Measurements from ENCODE around the gene LPP.

Gene LPP

DNA sequence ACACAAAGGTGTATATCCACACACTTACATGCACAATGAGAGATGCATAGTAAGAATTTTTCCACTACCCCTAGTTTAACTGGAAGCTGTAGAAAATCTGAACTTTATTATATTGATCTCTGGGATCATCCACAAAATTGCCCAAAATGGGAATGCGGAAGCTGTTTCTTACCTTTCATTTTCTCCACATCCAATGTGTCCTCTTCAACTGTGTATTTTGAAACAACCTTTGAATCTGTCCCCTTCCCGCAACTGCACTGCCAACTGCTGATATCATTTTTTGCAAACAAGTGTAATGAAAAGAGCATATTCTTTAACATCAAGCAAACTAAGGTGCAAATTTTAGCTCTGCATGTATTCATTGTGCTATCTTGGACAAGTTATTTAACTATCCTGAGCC is 590.2 kb downstream of the LPP start:
- no peak for DNase-seq

DNA sequence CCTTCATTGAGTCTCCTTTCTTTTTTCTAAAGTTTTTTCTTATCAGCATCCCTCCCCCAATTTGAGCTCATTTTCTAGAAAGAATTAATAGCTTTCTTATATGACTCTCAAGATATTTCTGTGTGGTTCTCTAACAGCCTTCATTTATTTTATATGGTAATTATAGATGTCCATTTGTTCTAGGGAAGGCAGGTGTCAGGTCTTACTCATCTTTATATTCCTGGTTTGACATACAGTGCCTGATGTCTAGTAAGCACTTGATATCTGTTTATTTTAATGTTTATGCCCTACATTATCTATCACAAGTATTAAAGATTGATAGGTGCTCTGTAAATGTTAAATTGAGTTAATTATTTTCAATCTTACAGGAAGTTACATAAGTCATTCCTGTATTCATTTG is 591.1 kb downstream of the LPP start:
- no peak for DNase-seq

DNA sequence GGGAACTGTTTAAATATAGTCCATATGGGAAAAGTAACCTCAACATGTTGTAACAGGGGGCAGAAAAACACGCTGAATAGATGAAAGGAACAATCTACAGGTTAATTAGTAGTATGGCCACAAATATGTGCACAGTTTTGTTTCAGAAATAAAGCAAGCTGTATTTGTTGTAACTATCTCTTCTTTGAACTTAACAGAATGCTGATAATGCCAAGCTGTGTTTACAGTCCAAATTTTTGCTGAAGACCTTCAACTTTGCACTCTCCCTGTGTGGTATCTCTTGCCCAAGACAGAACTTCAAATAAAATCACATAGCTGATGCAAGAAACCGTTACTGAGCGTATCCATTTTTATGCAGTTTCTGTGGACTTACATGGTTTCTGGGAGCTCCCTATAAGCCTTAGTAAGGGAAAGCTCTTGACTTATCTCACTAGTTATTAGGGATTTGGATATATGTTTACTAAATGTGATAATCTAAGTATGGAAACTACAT is 592.4 kb downstream of the LPP start:
- DNase-seq, result no peak

DNA sequence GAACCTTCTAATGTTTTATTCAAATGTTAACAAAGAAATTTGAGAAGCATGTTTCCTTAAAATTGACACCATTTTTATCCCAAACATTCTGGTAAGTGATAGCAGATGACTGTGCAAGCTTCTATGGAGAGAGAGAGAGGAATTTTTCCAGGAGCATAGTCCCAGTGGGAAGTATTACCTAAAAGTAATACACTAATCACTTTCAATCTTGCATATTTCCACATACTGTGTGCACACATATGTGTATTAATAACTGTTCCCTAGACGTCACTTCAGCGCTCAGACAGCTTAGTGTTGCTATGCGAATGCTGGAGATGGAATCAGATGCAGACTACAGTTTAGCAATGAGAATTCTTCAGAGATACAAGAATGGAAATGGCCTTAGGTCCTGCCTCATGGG is 593.5 kb downstream of the LPP start:
- DNase-seq, result no peak

DNA sequence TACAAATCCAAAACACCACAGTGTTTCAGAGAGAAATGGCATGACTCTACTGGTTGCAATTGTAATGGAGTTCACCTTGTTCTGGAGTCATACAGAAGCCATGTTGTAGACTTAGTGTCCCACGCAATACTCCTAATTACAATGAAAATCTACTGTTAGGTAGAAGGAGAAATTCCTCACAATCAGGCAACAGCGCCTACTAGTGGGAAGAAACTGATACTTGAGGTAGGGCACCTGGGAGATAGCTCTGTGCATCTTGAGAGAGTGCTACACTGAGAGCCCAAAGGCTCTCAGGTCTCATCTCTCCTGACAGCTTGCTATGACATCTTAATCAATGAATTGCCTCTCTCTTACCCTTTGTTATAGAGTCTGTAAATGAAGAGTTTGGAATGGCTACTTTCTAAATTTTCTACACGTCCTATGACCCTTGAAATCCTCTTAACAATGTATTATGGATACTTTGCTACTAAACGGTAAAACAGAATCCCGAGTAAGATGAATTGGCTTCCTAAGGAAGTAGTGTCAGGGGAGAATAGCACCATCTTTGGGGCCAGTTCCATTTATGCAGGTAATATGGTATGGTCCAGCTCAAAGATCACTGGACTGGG is 595.2 kb downstream of the LPP start:
- DNase-seq, result no peak

DNA sequence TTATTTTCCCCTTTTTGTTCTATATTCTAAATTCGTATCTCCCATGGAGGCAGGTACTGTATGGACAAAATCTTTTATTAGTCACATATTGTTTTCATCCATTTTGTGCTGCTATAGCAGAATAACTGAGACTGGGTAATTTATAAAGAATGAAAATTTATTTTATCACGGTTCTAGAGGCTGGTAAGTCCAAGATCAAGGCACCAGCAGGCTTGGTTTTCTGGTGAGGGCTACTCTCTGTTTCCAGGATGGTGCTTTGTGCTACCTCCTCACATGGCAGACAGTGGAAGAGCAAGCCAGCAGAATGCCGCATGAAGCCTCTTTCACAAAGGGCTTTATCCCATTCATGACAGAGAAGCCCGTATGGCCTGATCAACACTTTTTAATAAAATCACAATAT is 595.9 kb downstream of the LPP start:
- DNase-seq, result no peak

DNA sequence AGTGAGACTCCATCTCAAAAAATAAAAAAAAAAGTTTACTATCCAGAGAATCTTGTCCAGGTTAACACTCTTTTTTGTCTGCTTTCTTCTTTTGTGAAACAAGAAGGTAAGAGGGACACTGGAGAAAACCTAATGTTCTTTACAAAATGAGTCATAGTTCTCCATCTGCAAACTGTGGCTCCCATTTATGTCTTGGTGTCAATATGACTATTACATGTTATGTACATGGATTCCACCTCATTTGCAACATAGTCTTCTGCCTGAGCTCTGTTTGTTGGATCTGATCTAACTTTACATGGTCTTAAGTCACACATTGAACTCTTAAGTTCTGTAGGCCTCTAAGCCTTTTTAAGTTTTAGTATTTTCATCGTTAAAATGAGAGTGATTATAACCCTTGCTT is 596.7 kb downstream of the LPP start:
- no peak for DNase-seq

DNA sequence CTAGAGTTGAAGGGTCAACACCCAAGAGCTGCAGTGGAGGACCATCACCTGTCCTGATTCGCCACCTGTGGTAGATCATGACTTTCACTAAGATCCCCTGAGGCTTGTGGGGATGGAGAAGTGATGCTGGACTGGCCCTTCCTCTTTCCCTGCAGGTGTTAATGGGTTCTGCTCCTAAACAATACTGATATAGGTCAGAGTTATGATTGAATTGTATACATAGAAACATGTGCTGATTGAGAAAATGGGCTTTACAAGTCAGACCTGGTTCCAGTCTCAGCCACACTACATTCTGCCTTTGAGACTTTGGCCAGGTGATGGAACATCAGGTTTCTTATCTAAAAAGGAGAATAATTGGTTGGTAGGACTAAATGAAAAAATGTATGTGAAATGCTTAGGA is 598.9 kb downstream of the LPP start:
- DNase-seq, result no peak

DNA sequence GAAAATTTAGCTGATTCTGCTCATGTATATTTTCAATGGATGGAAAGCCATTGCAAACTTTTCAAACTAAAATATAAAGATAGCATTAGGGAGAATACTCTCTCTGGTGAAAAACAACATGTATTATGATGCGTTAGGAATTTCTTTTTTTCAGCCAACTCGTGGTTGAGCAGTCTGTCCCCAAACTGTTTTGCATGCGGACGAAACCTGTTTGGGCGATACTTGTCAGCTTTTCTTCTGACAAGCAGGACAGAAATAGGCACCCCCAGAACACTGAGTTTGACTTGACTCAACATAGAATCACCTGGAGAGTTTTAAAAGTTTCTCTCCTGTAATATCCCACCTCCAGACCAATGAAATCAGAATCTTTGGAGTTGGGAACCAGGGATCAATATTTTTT is 600.3 kb downstream of the LPP start:
- DNase-seq, result no peak

DNA sequence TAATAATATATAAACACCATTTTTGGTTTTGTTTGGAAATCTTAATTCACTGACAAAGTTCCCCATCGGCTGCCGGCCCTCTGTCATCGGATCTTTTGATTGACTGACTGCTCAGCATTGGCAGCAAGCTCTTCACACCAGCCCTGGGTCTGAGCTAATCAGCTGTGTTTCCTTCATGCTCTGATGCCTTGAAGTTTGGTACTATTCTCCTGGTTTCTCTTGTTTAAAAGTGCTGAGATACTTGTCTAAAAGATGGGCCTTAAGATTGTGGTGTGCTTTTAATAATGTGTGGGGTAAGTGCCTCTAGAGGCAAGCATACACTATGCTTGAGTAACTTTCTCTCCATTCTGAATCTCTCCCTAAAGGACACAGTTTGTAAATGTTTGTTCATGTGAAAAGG is 602.3 kb downstream of the LPP start:
- DNase-seq, result no peak

DNA sequence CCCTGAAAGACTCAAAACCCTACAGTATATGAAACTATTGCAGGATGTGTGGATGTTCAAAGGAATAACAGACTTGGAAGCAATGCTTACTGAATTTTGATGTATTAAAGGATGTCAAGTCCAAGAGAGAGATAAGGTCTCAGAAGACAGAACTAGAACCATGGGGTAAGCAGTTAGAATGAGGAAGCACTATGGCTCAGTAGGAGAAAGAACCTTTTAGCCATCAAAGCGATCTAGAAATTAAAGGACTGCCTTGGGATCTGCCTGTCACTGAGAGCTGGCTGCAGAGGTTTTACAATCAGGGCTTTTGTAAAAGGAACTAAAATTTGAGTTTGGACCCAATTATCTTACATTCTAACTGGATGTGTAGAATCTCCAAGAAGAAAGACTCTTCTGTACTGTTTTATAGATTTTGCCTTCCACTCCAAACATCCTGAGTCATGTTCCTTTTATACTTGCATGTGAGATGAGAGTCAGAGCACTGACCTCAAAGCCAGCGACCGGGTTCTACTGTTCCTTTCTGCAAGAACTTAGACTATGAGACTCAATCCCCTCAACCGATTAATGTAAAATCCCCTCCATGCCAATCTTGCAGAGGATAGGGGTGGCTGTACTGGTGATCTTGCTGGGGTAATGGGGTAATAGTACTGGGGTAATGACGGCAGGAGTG is 605.5 kb downstream of the LPP start:
- no peak for DNase-seq

DNA sequence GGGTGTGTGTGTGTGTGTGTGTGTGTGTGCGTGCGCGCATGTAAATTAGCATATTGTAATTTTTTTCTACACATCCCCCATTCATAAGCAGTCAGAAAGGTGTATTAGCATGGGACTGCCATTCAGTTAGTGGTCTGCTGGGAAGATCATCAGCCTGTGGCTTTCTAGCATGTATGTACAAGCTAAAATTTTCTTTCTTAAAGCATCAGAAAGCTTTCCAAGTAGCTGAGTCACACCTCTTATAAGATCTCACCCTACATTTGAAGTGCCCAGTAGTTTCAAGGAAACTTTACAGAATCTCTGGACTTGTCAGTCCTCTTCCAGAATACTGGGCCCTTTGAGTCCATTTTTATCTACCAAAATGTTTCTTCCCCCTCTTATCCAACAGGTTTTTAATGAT is 606.5 kb downstream of the LPP start:
- DNase-seq, result no peak

DNA sequence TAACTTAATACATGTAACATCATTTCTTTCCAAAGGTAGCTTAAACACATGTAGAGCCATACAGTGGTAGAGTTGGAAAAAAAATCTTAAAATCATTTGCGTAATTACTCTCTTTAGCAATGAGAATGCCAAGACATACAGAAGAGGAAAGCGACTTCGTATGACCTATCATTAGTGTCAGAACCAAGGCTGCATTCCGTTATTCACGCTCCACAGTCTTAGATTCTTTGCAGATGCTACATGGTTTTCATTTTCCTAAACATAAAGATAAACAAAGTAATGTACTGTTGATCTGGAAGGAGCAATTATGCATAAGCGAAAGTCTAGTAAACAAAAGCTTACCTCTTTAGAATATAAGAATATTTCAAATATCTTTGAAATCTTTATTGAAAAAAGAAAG is 607.5 kb downstream of the LPP start:
- no peak for DNase-seq

DNA sequence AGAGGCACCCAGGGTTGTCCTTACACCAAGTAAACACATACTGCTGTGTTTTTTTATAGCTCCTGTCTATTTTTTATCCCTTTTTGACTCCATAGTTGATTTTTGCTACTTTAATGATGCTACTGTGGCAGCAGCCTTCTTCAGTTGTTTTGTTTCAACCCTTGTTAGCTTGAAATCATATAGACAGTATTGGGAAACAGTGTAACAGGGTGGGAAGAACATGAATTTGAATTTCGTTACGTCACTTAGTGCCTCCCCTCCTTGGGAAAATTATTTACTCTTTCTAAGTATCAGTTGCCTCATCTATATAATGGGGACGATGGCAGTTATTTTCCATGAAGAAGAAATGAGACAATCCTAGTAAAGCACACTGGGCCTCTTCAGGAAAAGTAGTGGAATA is 608.0 kb downstream of the LPP start:
- DNase-seq, result no peak

DNA sequence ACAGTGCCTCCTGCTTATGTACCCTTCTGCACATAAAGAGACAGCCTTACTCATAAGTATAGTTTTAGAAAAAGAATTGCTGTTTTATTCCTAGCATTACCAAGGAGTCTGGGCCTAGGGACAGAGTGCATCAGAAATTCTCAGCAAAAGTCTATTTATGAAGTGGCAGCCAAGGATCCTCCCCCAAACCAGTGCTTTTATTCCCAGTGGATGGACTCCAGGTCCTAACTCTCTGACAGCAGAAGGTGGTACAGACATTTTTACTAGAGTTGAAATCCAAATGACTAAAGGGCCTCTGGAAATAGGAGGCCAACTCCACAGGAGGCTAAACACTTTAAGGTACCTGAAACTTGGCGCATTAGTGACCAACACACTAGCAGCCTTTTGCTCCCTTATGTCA is 610.7 kb downstream of the LPP start:
- no peak for DNase-seq

DNA sequence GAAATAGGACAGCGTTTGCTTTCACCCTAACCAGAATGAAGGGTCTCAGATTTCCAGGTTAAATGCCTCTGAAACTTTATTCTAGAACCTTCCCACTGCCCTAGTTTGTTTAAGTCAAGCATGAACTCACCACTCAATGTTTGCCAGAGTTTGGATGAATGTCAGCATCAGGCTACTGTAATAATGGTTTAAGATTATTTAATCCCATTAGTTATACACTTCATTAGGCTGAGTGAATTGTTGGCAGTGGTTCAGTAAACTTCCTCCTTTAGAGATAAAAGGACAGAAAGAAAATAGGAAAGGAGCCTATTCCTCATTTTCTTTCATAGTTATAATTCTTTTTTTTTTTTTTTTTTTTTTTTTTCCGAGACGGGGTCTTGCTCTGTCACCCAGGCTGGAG is 615.9 kb downstream of the LPP start:
- DNase-seq, result no peak

DNA sequence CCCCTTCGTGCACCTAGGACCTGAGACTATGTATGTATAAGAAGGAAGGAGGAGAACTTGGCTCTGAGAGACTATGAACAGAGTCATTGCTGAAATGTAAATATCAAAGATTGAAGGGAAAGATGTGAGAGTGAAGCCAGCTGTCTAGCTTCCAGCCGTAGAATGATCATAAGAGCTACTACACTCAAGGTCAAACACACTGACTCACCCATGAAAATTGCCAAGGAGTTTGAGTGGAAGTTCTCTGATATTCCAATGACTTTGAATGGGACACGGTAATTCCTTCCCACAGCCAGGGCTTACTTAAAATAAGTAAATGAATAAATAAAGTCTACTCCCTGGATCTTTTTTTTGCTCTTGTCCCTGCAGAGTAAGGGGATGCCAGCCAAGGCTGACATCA is 618.9 kb downstream of the LPP start:
- DNase-seq, result no peak

DNA sequence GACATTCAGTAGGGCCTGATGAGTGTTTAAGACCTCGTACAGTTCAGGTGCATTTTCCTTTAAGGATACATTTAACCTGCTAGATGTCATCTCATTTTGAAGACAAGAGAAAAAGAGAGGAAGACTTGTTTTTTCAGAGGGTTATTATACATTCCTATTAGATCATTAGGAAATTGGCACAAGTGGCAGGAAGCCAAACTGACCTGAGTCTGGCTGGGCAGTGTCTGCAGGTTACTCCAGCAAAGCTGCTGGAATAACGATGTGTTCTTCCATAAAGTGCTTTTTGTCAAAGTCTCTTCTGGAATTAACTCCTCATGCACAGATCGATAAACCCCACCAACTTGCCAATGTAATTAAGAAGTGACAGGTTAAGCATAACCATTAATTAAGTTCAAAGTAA is 621.5 kb downstream of the LPP start:
- no peak for DNase-seq

DNA sequence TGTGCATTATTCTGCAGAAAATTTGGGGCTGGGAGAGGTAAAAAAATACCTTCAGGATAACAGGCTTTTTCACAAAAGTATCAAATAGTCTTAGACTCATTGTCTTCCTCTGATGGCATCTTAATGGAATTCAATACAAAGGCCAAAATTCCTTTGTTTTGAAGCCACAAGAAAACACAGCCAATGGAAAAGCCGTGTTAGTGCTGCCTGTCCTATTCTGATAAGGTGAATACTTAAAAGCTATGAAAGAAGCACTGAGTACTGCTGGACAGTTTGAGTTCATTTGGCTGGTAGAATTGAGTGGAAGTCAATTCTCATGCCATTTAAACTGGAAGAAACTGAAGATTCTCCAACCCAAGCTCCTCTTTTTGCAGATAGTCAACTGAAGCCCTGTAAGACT is 622.5 kb downstream of the LPP start:
- DNase-seq, result no peak

DNA sequence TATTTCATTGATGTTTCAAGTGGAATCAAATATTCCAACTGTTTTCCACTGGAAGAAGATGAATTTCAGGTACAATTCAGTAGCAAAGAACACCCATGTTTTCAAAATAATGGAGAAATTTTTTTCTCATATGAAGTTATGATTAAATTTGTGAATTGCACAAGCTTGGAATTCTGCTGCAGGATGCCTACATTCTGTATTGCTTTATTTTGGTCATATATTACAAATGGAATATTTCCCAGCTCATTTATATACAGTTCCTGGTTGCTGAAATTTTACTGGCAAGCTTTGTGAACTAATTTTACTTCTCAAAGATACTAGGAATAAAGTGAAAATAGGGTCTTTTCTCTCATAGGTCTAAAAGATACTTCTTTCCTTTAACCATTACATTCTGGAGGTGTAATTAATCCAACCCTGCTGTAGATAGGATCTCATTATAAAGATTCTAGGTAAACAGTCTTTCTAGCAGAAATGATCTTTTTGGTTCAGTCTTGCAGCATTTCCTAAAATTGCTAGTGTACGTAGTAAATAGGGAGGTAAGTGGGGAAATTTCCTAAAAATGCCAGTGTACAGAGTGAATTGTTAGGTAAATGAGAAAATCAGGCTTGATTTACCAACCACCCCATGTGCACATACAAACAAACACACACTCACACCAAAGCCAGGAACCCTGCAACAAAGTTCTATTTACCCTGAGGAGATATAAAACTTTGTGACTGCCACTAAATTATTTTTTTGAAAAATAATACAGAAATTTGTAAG is 624.3 kb downstream of the LPP start:
- DNase-seq, result no peak

DNA sequence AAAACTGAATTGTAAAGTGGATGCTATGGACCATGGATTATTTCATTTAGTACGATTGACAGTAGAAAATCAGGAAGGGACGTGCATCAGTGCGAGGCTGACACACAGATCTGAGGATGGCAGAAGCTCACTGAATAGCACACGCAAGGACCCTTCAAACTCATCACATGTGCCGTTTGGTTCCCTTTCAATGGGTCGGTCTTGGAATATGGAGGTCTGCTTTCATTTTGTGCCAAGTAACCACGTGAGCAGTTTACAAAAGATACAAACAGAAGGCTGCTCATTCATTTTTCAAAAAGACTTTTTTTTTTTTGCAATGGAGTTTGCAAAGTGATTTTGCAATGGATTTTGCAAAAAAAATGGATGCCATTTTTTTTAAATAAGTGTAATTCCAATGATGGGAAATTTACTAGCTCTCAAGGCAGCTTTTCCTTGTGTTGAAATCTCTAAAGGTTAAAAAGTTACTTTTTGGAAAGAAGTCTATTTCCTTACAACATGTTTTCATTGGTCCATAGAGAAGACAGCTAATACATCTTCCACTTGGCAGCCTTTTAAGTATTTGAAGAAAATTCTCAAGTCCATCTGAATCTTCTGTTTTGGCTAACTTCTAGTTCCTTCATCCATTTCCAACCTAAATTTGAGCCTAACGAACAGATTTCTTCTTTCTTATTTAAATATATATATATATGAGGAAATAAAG is 625.5 kb downstream of the LPP start:
- no peak for DNase-seq

DNA sequence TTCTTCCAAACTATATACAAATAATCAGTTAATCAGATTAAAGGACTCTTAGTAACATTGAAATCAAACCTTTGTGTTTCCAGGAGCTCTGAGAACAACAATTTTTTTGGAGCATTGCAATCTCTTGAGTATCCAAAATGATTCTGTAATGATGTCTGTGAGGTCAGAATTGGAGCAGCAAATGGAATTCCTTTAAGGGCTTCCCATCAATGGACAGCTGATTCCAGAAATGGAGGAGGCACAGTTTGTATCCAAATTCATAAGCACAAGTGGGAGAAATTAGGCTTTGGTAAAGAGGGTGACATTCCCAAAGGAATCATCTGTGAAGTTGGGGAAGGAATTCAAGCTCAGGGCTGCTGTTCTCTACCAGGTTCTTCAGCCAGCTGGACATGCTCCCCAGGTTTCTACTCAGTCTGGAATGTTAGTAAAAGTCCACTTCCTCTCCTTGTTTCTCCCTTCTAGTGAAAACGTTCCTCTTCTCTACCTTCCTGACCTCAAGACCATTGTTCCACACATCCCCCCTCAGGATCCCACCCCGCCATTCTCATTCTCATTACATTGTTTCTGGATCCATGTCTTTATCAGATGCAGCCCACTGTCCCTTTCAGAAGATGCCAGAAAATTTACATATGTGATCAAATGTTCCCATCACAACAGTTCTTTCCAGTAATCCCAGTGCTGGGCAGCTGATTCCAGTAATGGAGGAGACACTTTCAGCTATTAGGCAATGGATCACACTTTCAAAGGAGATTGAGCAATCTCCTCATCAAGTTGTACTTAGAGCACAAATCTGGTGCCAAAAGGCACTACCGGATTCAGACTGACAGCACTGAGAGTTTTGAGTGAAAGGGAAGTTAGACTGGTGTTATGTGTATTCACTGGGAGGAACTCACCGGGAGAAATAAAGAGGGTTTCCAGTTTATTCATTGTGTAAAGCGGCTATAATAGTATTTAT is 626.5 kb downstream of the LPP start:
- no peak for DNase-seq

Data from left hindlimb (tissue), 1 donor.